A549 (cell line): ENCODE results near the gene PTGR3. TPM values are rescaled to one million over a fixed set of nuclear protein-coding genes. Genes with fewer than 3 reads are reported as not detected.

Source experiments
- ATAC-seq, 2 experiments: fragments of 200-7000 bp in 1 of 2; fragments of >200 bp in 1 of 2; cut with Nextera tagmentation in 1 of 2; cut with Tn5 transposase in 1 of 2; 3 replicates each; pipeline versions ENCODE4 v1.8.0 to v1.9.1; 2018 to 2020; ENCODE audit warnings: mild to moderate bottlenecking in 1 of 2, moderate library complexity in 1 of 2
- CTCF ChIA-PET: fragments of 300-600 bp; sonication (Branson Sonifier 250); formaldehyde crosslinking; extraction: SDS; loops from one replicate; lab custom pipeline; 2021; ENCODE audit warnings: antibody characterized with exemption, inconsistent platforms; lab: Yijun Ruan, JAX
- POLR2A ChIA-PET: fragments of 350-600 bp; formaldehyde crosslinking; extraction: SDS; loops from one replicate; lab custom pipeline; 2021; ENCODE audit warnings: antibody characterized with exemption, inconsistent platforms; lab: Yijun Ruan, JAX
- DNase-seq, 2 experiments: peaks; one replicate each; pipeline versions ENCODE4 v3.0.0 to v3.0.0-alpha.2; 2011 to 2016; ENCODE audit warnings: low read depth in 1 of 2, low spot score in 1 of 2
- FAIRE-seq: peaks from 2 replicates; lab custom pipeline; 2011; peaks lifted over from hg19 to GRCh38; lab: Jason Lieb, UNC
- H3K27ac ChIP-seq, 2 experiments: fragments of >200 bp; sonication (Bioruptor Twin); formaldehyde crosslinking; 3 replicates each; pipeline ENCODE4 v1.5.1; 2016 to 2017
- H3K4me1 ChIP-seq: fragments of >200 bp; sonication (Bioruptor Twin); formaldehyde crosslinking; 3 replicates; pipeline ENCODE4 v1.6.1; 2016
- H3K4me2 ChIP-seq: fragments of >200 bp; sonication (Bioruptor Twin); formaldehyde crosslinking; 3 replicates; pipeline ENCODE4 v1.6.1; 2016
- H3K4me3 ChIP-seq: fragments of >200 bp; sonication (Bioruptor Twin); formaldehyde crosslinking; 3 replicates; pipeline ENCODE4 v1.5.1; 2016
- H3K9me3 ChIP-seq: fragments of >200 bp; sonication (Bioruptor Twin); formaldehyde crosslinking; 3 replicates; pipeline ENCODE4 v1.6.1; 2016
- CBX2 ChIP-seq: fragments of 200-600 bp; sonication (generic); IDR thresholded peaks from 2 replicates; pipeline ENCODE4 v1.6.1; 2016; ENCODE audit warnings: low read depth, mild to moderate bottlenecking, borderline replicate concordance
- CEBPB ChIP-seq, 2 experiments: fragments of >200 bp in 1 of 2; sonication (Bioruptor Twin) in 1 of 2; formaldehyde crosslinking in 1 of 2; IDR thresholded peaks; 2 replicates each; pipeline ENCODE4 v1.6.1; 2012 to 2016
- CHD2 ChIP-seq: fragments of 150-350 bp; IDR thresholded peaks from 2 replicates; pipeline ENCODE4 v1.6.1; 2014; ENCODE audit warnings: low read length; ENCODE audit not compliant: partially characterized antibody
- EP300 ChIP-seq, 2 experiments: fragments of >200 bp; sonication (Bioruptor Twin); formaldehyde crosslinking; IDR thresholded peaks; 2 replicates in 1 of 2; 3 replicates in 1 of 2; pipeline ENCODE4 v1.6.1; 2016 to 2017
- FOSB ChIP-seq: fragments of 250-450 bp; sonication (Bioruptor Pico); IDR thresholded peaks from 2 replicates; pipeline ENCODE4 v1.5.0; 2020; ENCODE audit warnings: mild to moderate bottlenecking, moderate library complexity
- FOSL2 ChIP-seq, 2 experiments: fragments of 450-650 bp in 1 of 2; fragments of >200 bp in 1 of 2; sonication (Bioruptor Twin) in 1 of 2; formaldehyde crosslinking; IDR thresholded peaks; 2 replicates each; pipeline versions ENCODE4 v1.5.0 to v1.6.1; 2016 to 2020; ENCODE audit warnings: mild to moderate bottlenecking in 1 of 2, moderate library complexity in 1 of 2
- JUNB ChIP-seq: fragments of >200 bp; sonication (Bioruptor Twin); formaldehyde crosslinking; IDR thresholded peaks from 2 replicates; pipeline ENCODE4 v1.6.1; 2016
- KDM5A ChIP-seq: fragments of 200-600 bp; sonication (generic); IDR thresholded peaks from 2 replicates; pipeline ENCODE4 v1.6.1; 2016; ENCODE audit warnings: antibody characterized with exemption, mild to moderate bottlenecking
- PHF8 ChIP-seq: fragments of 200-600 bp; sonication (generic); IDR thresholded peaks from 2 replicates; pipeline ENCODE4 v1.6.1; 2016; ENCODE audit warnings: low read depth, mild to moderate bottlenecking, antibody characterized with exemption, moderate library complexity, borderline replicate concordance
- POLR2A ChIP-seq: IDR thresholded peaks from 2 replicates; pipeline ENCODE4 v1.6.1; 2012; ENCODE audit warnings: mild to moderate bottlenecking, low read length
- RARB ChIP-seq: fragments of 250-450 bp; sonication (Bioruptor Pico); IDR thresholded peaks from 2 replicates; pipeline ENCODE4 v1.8.0; 2021; ENCODE audit warnings: mild to moderate bottlenecking, moderate library complexity
- RCOR1 ChIP-seq: fragments of 150-350 bp; IDR thresholded peaks from 2 replicates; pipeline ENCODE4 v1.6.1; 2014; ENCODE audit warnings: antibody characterized with exemption, low read length, low read depth
- RFX5 ChIP-seq: fragments of 450-650 bp; IDR thresholded peaks from 2 replicates; pipeline ENCODE4 v1.7.1; 2014; ENCODE audit warnings: antibody characterized with exemption, mild to moderate bottlenecking, moderate library complexity
- RNF2 ChIP-seq: fragments of 200-600 bp; sonication (generic); IDR thresholded peaks from 2 replicates; pipeline ENCODE4 v1.6.1; 2016; ENCODE audit warnings: low read depth, mild to moderate bottlenecking, antibody characterized with exemption, moderate library complexity, borderline replicate concordance
- SMC3 ChIP-seq: fragments of >200 bp; sonication (Bioruptor Twin); formaldehyde crosslinking; IDR thresholded peaks from 3 replicates; pipeline ENCODE4 v1.6.1; 2018; ENCODE audit warnings: inconsistent platforms
- SREBF2 ChIP-seq: fragments of 450-650 bp; IDR thresholded peaks from 2 replicates; pipeline ENCODE4 v1.6.1; 2014; ENCODE audit warnings: mild to moderate bottlenecking, moderate library complexity
- ZC3H11A ChIP-seq: fragments of 450-650 bp; IDR thresholded peaks from 2 replicates; pipeline ENCODE4 v1.6.1; 2014; ENCODE audit warnings: antibody characterized with exemption, mild to moderate bottlenecking
- WGBS: methylation state at CpG from one replicate; pipeline ENCODE4 v1.1.6; 2017; ENCODE audit errors: missing lambda C conversion rate; 5-methylcytosine and 5-hydroxymethylcytosine counted together
- polyA plus RNA-seq, 4 experiments: library from polyadenylated mRNA; depleted of rRNA in 3 of 4; stranded (reverse); fragments of >200 nt; fragmentation: RNase III in 1 of 4; extraction: RNeasy Plus Mini Kit Qiagen cat#74134 plus additional on column Dnase treatment in 1 of 4; gene quantifications; 2 replicates in 3 of 4; 3 replicates in 1 of 4; pipeline ENCODE4 v1.2.3, GENCODE V29; 2011 to 2017
- TF ChIP-seq, protein P1 (sequence below): IDR thresholded peaks from 2 replicates; pipeline ENCODE4 v1.6.1; 2012
- TF ChIP-seq, protein P2 (sequence below): IDR thresholded peaks from 2 replicates; pipeline ENCODE4 v1.6.1; 2012; ENCODE audit warnings: low read depth, borderline replicate concordance
- TF ChIP-seq, protein P3 (sequence below): fragments of 450-650 bp; IDR thresholded peaks from 2 replicates; pipeline ENCODE4 v1.6.1; 2014; ENCODE audit warnings: antibody characterized with exemption
- TF ChIP-seq, protein P4 (sequence below): fragments of >200 bp; sonication (Bioruptor Twin); formaldehyde crosslinking; IDR thresholded peaks from 3 replicates; pipeline ENCODE4 v1.6.1; 2016
- TF ChIP-seq, protein P5 (sequence below): fragments of 250-450 bp; sonication (Bioruptor Pico); IDR thresholded peaks from 2 replicates; pipeline ENCODE4 v1.5.0; 2021; ENCODE audit warnings: mild to moderate bottlenecking, moderate library complexity, borderline replicate concordance

PTGR3 gene
- polyA plus RNA-seq, 2 of the 4 experiments (the other 2 are of a cell fraction) = 7.2 to 18.5 TPM

DNA sequence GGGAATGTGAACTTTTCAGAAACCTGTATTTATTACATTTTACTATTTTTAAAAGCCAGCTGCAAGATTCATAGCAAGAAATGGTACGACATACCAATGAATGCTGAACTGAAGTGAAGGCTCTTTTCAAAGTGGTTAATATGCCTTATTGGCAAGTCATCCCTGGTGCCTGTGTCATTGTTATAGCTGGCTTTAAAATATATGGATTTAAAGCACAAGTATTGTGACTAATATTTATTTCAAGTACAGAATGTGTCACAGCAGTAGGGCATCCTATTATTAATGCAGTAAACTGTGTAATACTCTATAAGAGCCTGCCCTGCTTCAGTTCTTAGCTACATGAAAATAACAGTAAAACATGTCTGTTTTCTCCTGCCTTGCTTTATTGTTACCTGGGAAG lies 12.5 kb upstream of the PTGR3 start:
- ChIA-PET POLR2A (no interaction called here), CTCF (no interaction called here)
- FAIRE-seq (no peak), ATAC-seq (no peak), DNase-seq (no peak)
- H3K4me2 ChIP-seq = no peak overlapping the region
- H3K4me3 ChIP-seq = no peak overlapping the region
- H3K9me3 ChIP-seq = no peaks in the 10 kb centered on the region
- no peak overlapping the region for H3K27ac ChIP-seq
- whole genome bisulfite sequencing = 88% methylated on average over 1 of the region's 1 CpG
- peaks cover 4% of the 10 kb centered on the region; the same call in 2 of the 3 replicates for H3K4me1 ChIP-seq
- TF ChIP-seq RNF2 = no peak
- no peak for TF ChIP-seq SREBF2
- no peak for TF ChIP-seq SMC3
- no peak for TF ChIP-seq KDM5A
- no peak for TF ChIP-seq CHD2
- TF ChIP-seq, protein P1, sequence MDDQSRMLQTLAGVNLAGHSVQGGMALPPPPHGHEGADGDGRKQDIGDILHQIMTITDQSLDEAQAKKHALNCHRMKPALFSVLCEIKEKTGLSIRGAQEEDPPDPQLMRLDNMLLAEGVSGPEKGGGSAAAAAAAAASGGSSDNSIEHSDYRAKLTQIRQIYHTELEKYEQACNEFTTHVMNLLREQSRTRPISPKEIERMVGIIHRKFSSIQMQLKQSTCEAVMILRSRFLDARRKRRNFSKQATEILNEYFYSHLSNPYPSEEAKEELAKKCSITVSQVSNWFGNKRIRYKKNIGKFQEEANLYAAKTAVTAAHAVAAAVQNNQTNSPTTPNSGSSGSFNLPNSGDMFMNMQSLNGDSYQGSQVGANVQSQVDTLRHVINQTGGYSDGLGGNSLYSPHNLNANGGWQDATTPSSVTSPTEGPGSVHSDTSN = no peak
- no peak for TF ChIP-seq EP300 (IDR thresholded peaks at IDR 0.05)
- TF ChIP-seq, protein P2, sequence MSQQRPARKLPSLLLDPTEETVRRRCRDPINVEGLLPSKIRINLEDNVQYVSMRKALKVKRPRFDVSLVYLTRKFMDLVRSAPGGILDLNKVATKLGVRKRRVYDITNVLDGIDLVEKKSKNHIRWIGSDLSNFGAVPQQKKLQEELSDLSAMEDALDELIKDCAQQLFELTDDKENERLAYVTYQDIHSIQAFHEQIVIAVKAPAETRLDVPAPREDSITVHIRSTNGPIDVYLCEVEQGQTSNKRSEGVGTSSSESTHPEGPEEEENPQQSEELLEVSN = no peak
- no peak for TF ChIP-seq PHF8
- TF ChIP-seq RFX5 = no peak
- TF ChIP-seq, protein P3, sequence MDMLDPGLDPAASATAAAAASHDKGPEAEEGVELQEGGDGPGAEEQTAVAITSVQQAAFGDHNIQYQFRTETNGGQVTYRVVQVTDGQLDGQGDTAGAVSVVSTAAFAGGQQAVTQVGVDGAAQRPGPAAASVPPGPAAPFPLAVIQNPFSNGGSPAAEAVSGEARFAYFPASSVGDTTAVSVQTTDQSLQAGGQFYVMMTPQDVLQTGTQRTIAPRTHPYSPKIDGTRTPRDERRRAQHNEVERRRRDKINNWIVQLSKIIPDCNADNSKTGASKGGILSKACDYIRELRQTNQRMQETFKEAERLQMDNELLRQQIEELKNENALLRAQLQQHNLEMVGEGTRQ = no peak
- TF ChIP-seq CEBPB (IDR thresholded peaks at IDR 0.05) = no peak
- TF ChIP-seq ZC3H11A = no peak
- no peak for TF ChIP-seq JUNB
- TF ChIP-seq CBX2 = no peak

DNA sequence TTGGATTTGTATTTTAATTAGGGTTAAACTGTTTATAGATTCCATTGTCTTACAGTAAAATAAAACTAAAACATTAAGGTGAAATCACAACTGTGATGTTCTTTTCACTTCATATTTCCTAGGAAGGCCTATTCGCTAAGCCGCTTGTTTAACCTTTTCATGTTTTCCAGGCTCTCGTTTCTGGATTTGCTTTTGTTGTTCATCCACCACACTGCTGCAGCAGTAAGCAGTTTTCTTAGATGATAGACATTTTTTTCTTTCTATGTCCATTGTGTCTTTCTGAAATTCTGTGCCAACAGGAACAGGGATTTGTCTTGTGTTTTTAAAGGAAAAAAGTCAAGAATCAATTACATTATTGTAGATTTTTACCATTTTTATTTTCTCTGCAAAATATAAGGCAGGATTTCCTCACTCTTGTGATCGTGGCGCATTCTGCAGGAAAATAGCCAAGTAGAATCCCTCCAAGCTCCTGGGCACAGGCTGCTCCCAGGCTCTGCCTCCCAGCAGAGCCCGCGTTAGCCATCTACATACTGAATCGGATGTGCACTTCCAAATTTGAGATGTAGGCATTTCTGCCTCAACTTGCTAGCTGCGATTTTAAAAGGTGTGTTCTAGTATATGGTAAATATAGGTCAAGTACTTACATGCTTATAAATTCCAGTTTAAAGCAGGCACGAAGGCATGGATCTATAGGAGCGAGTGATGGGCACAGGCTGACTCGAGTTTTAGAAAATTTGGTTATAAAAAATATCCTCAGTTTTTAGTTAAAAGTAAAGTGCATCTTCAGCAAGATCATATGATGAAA lies 11.8 kb upstream of the PTGR3 start:
- H3K4me1 ChIP-seq = no peaks in the 10 kb centered on the region
- no peaks in the 10 kb centered on the region for H3K9me3 ChIP-seq
- DNase-seq (no peak), FAIRE-seq (no peak), ATAC-seq (no peak)
- ChIA-PET POLR2A (no interaction called here), CTCF (no interaction called here)
- H3K4me3 ChIP-seq = no peak overlapping the region
- no peak overlapping the region for H3K27ac ChIP-seq
- no peak overlapping the region for H3K4me2 ChIP-seq
- 90% methylated on average over 12 of the region's 12 CpGs for WGBS
- no peak for TF ChIP-seq JUNB
- TF ChIP-seq KDM5A = no peak
- TF ChIP-seq RARB (CRISPR knock-in tag) = no peak
- TF ChIP-seq, protein P4, sequence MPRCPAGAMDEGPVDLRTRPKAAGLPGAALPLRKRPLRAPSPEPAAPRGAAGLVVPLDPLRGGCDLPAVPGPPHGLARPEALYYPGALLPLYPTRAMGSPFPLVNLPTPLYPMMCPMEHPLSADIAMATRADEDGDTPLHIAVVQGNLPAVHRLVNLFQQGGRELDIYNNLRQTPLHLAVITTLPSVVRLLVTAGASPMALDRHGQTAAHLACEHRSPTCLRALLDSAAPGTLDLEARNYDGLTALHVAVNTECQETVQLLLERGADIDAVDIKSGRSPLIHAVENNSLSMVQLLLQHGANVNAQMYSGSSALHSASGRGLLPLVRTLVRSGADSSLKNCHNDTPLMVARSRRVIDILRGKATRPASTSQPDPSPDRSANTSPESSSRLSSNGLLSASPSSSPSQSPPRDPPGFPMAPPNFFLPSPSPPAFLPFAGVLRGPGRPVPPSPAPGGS = no peak
- TF ChIP-seq RCOR1 = no peak
- TF ChIP-seq FOSB = no peak
- TF ChIP-seq, protein P3 = no peak
- no peak for TF ChIP-seq POLR2A
- TF ChIP-seq FOSL2 (IDR thresholded peaks at IDR 0.05) = no peak
- no peak for TF ChIP-seq FOSL2 (CRISPR knock-in tag; IDR thresholded peaks at IDR 0.05)
- TF ChIP-seq, protein P5, sequence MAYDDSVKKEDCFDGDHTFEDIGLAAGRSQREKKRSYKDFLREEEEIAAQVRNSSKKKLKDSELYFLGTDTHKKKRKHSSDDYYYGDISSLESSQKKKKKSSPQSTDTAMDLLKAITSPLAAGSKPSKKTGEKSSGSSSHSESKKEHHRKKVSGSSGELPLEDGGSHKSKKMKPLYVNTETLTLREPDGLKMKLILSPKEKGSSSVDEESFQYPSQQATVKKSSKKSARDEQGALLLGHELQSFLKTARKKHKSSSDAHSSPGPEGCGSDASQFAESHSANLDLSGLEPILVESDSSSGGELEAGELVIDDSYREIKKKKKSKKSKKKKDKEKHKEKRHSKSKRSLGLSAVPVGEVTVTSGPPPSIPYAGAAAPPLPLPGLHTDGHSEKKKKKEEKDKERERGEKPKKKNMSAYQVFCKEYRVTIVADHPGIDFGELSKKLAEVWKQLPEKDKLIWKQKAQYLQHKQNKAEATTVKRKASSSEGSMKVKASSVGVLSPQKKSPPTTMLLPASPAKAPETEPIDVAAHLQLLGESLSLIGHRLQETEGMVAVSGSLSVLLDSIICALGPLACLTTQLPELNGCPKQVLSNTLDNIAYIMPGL (CRISPR knock-in tag) = no peak
